Measurements from ENCODE around the gene CFAP46. TPM values are rescaled to one million over a fixed set of nuclear protein-coding genes. Genes with fewer than 3 reads are reported as not detected.

The CFAP46 gene
- total RNA-seq, 1 experiment from 2014 or later, result 3.3 TPM

GRCh38 chr10:132929953-132930548, 12.3 kb downstream of the CFAP46 start:
- no peak overlapping the region for H3K27ac Mint-ChIP-seq
- no peak for TF ChIP-seq ATF1 (CRISPR knock-in tag; IDR thresholded peaks at IDR 0.05)
- TF ChIP-seq, protein P1, sequence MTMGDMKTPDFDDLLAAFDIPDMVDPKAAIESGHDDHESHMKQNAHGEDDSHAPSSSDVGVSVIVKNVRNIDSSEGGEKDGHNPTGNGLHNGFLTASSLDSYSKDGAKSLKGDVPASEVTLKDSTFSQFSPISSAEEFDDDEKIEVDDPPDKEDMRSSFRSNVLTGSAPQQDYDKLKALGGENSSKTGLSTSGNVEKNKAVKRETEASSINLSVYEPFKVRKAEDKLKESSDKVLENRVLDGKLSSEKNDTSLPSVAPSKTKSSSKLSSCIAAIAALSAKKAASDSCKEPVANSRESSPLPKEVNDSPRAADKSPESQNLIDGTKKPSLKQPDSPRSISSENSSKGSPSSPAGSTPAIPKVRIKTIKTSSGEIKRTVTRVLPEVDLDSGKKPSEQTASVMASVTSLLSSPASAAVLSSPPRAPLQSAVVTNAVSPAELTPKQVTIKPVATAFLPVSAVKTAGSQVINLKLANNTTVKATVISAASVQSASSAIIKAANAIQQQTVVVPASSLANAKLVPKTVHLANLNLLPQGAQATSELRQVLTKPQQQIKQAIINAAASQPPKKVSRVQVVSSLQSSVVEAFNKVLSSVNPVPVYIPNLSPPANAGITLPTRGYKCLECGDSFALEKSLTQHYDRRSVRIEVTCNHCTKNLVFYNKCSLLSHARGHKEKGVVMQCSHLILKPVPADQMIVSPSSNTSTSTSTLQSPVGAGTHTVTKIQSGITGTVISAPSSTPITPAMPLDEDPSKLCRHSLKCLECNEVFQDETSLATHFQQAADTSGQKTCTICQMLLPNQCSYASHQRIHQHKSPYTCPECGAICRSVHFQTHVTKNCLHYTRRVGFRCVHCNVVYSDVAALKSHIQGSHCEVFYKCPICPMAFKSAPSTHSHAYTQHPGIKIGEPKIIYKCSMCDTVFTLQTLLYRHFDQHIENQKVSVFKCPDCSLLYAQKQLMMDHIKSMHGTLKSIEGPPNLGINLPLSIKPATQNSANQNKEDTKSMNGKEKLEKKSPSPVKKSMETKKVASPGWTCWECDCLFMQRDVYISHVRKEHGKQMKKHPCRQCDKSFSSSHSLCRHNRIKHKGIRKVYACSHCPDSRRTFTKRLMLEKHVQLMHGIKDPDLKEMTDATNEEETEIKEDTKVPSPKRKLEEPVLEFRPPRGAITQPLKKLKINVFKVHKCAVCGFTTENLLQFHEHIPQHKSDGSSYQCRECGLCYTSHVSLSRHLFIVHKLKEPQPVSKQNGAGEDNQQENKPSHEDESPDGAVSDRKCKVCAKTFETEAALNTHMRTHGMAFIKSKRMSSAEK (CRISPR knock-in tag; IDR thresholded peaks at IDR 0.05; ENCODE audit: borderline replicate concordance), result no peak
- TF ChIP-seq, protein P2, sequence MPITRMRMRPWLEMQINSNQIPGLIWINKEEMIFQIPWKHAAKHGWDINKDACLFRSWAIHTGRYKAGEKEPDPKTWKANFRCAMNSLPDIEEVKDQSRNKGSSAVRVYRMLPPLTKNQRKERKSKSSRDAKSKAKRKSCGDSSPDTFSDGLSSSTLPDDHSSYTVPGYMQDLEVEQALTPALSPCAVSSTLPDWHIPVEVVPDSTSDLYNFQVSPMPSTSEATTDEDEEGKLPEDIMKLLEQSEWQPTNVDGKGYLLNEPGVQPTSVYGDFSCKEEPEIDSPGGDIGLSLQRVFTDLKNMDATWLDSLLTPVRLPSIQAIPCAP (CRISPR knock-in tag; IDR thresholded peaks at IDR 0.05), result no peak
- no peak for TF ChIP-seq NFATC4 (CRISPR knock-in tag; IDR thresholded peaks at IDR 0.05)
- TF ChIP-seq FOXP1 (CRISPR knock-in tag; IDR thresholded peaks at IDR 0.05; ENCODE audit: borderline replicate concordance), result no peak
- TF ChIP-seq, protein P3, sequence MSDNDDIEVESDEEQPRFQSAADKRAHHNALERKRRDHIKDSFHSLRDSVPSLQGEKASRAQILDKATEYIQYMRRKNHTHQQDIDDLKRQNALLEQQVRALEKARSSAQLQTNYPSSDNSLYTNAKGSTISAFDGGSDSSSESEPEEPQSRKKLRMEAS (CRISPR knock-in tag; IDR thresholded peaks at IDR 0.05), result no peak
- no peak for TF ChIP-seq ZNF423 (CRISPR knock-in tag; IDR thresholded peaks at IDR 0.05)
- TF ChIP-seq, protein P4, sequence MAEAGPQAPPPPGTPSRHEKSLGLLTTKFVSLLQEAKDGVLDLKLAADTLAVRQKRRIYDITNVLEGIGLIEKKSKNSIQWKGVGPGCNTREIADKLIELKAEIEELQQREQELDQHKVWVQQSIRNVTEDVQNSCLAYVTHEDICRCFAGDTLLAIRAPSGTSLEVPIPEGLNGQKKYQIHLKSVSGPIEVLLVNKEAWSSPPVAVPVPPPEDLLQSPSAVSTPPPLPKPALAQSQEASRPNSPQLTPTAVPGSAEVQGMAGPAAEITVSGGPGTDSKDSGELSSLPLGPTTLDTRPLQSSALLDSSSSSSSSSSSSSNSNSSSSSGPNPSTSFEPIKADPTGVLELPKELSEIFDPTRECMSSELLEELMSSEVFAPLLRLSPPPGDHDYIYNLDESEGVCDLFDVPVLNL (CRISPR knock-in tag; IDR thresholded peaks at IDR 0.05; ENCODE audit: borderline replicate concordance, low read depth), result no peak
- TF ChIP-seq, protein P5, sequence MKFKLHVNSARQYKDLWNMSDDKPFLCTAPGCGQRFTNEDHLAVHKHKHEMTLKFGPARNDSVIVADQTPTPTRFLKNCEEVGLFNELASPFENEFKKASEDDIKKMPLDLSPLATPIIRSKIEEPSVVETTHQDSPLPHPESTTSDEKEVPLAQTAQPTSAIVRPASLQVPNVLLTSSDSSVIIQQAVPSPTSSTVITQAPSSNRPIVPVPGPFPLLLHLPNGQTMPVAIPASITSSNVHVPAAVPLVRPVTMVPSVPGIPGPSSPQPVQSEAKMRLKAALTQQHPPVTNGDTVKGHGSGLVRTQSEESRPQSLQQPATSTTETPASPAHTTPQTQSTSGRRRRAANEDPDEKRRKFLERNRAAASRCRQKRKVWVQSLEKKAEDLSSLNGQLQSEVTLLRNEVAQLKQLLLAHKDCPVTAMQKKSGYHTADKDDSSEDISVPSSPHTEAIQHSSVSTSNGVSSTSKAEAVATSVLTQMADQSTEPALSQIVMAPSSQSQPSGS (CRISPR knock-in tag; IDR thresholded peaks at IDR 0.05; ENCODE audit: borderline replicate concordance, low read depth), result no peak
- no peak for TF ChIP-seq GABPB1 (CRISPR knock-in tag; IDR thresholded peaks at IDR 0.05)
- TF ChIP-seq, protein P6, sequence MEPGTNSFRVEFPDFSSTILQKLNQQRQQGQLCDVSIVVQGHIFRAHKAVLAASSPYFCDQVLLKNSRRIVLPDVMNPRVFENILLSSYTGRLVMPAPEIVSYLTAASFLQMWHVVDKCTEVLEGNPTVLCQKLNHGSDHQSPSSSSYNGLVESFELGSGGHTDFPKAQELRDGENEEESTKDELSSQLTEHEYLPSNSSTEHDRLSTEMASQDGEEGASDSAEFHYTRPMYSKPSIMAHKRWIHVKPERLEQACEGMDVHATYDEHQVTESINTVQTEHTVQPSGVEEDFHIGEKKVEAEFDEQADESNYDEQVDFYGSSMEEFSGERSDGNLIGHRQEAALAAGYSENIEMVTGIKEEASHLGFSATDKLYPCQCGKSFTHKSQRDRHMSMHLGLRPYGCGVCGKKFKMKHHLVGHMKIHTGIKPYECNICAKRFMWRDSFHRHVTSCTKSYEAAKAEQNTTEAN (CRISPR knock-in tag; IDR thresholded peaks at IDR 0.05), result no peak
- CTCF ChIA-PET, result no interaction called here
- POLR2A ChIA-PET, result no interaction called here
- ATAC-seq, result no peak
- no peaks in the 10 kb centered on the region for H3K4me1 Mint-ChIP-seq
- no peaks in the 10 kb centered on the region for H3K9me3 Mint-ChIP-seq
- no peaks in the 10 kb centered on the region for H3K27me3 Mint-ChIP-seq (ENCODE audit: low read depth)
- H3K36me3 Mint-ChIP-seq, result no peaks in the 10 kb centered on the region
- H3K4me3 Mint-ChIP-seq, result no peak overlapping the region
- no peak for DNase-seq (ENCODE audit: low spot score)

DNA sequence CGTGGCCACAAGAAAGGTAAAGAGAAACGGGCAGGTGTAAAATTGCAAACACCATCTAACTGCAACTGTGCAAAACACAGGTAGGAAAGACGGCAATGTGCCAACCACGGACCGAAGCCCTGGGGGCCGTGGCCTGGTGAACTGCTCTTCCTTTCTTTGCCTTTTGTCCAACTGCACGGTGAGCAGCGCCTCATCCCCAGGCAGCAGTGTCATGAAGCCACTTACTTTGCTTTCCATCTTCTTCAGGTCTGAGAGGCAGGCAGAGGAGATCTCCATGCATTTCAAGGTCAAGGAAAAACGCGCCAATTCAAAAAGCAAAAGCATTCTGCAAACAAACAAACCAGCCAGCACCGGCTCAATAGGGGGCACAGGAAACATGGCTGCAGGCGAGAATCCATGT, 12.9 kb downstream of the CFAP46 start:
- Mint-ChIP-seq H3K4me1 (no peaks in the 10 kb centered on the region), H3K9me3 (no peaks in the 10 kb centered on the region), H3K27me3 (ENCODE audit: low read depth) (no peaks in the 10 kb centered on the region), H3K27ac (no peak overlapping the region), H3K36me3 (no peaks in the 10 kb centered on the region), H3K4me3 (no peak overlapping the region)
- ChIA-PET POLR2A (no interaction called here), CTCF (no interaction called here)
- ATAC-seq (no peak), DNase-seq (ENCODE audit: low spot score) (no peak)
- no peak for TF ChIP-seq SMAD3 (CRISPR knock-in tag; IDR thresholded peaks at IDR 0.05; ENCODE audit: borderline replicate concordance)
- TF ChIP-seq, protein P2 (CRISPR knock-in tag; IDR thresholded peaks at IDR 0.05), result no peak
- no peak for TF ChIP-seq NFATC4 (CRISPR knock-in tag; IDR thresholded peaks at IDR 0.05)
- TF ChIP-seq ELF4 (CRISPR knock-in tag; IDR thresholded peaks at IDR 0.05; ENCODE audit: low read depth), result no peak
- TF ChIP-seq MXD4 (CRISPR knock-in tag; IDR thresholded peaks at IDR 0.05; ENCODE audit: borderline replicate concordance), result no peak
- no peak for TF ChIP-seq STAT6 (CRISPR knock-in tag; conservative IDR thresholded peaks at IDR 0.05; ENCODE audit: low read depth)
- no peak for TF ChIP-seq HMGA2 (CRISPR knock-in tag; IDR thresholded peaks at IDR 0.05)
- TF ChIP-seq, protein P7, sequence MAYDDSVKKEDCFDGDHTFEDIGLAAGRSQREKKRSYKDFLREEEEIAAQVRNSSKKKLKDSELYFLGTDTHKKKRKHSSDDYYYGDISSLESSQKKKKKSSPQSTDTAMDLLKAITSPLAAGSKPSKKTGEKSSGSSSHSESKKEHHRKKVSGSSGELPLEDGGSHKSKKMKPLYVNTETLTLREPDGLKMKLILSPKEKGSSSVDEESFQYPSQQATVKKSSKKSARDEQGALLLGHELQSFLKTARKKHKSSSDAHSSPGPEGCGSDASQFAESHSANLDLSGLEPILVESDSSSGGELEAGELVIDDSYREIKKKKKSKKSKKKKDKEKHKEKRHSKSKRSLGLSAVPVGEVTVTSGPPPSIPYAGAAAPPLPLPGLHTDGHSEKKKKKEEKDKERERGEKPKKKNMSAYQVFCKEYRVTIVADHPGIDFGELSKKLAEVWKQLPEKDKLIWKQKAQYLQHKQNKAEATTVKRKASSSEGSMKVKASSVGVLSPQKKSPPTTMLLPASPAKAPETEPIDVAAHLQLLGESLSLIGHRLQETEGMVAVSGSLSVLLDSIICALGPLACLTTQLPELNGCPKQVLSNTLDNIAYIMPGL (CRISPR knock-in tag; IDR thresholded peaks at IDR 0.05), result no peak
- TF ChIP-seq CREM (CRISPR knock-in tag; IDR thresholded peaks at IDR 0.05), result no peak
- TF ChIP-seq EMX1 (CRISPR knock-in tag; IDR thresholded peaks at IDR 0.05), result no peak
